ENCODE results near the gene CUX1. TPM values are rescaled to one million over a fixed set of nuclear protein-coding genes. Genes with fewer than 3 reads are reported as not detected.
"Not testable (repeated sequence)": the region's sequence is repeated elsewhere in the genome, so short reads cannot be mapped to it uniquely, and the experiment has no call there.

The CUX1 gene
- total RNA-seq, 1 donor from 2014 or later: 15.1 TPM

- DNase-seq (ENCODE audit: low read depth in 2 of 2): peak in 1 of 2 donors; percentile 4
Observed at GRCh38 chr7:102208826-102209225, 391.4 kb downstream of the CUX1 start.

DNA sequence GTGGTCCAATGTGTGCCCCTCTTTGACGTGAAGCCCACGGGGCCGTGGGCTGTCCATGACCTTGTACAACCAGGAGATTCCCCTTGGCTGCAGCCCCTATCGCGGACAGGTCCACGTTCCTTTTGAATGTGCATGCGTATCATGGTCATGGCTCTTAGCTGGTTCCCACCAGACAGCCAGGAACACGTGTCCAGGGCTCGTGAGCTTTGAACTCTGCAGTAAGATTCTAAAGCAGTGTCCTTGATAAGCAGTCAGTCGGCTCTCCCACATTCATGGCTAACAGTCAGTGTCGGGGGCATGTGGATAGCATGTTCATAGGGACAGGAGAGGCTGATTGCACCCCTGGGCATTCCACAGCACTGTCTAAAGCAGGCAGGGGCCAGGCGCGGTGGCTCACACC, 393.4 kb downstream of the CUX1 start:
- DNase-seq (ENCODE audit: low read depth in 2 of 2): no peak

- DNase-seq (ENCODE audit: low read depth in 2 of 2): no peak
Observed at GRCh38 chr7:102211590-102212550, 394.4 kb downstream of the CUX1 start.

DNA sequence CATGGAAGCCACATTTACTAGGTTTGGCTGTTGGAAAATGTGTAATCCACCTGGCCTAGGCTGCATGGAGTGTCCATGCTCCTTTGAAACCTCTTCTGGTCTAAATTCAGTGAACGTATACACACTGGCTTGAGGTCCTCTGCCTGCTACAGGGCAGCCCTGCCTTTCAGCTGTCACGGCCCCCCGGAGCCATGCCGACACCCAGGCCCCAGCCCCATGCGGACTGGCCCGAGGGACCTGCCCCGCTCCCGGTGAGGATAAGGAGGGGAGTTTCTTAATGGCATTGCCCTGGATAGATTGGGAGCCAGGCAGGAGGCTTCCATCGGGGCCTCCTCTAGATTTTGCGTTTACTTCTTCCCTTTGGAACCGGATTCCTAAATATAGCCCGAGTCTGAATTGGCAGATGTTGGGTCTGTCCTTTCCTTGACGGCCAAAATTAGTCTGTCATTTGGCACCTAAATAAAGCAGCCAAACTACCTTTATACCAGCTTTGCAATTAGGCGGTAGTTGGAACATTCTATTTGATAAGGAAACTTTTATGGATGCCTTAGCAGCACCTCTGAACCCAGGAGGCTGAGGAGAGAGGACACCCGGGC, 397.1 kb downstream of the CUX1 start:
- DNase-seq (ENCODE audit: low read depth in 2 of 2): no peak

- no peak for DNase-seq (ENCODE audit: low read depth in 2 of 2)
Observed at GRCh38 chr7:102215256-102215655, 397.8 kb downstream of the CUX1 start.

DNA sequence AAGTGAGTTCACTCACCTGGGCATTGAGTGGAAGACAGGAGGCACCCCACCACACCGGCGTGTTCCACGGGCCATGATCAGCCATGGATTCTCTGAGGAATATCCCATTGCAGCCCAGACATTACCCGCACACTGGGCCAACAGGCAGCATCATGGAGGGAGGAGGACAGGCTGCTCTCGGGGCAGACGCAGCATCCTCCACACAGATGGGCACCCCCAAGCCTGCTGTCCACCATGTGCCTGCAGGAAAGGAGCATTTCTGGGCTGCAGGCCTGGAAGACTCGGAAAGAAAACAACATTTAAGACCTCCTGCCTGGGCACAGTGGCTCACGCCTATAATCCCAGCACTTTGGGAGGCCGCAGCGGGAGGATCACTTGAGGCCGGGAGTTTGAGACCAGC, 398.3 kb downstream of the CUX1 start:
- DNase-seq (ENCODE audit: low read depth in 2 of 2): no peak

- no peak for DNase-seq (ENCODE audit: low read depth in 2 of 2)
Observed at GRCh38 chr7:102216573-102217314, 399.3 kb downstream of the CUX1 start.

DNA sequence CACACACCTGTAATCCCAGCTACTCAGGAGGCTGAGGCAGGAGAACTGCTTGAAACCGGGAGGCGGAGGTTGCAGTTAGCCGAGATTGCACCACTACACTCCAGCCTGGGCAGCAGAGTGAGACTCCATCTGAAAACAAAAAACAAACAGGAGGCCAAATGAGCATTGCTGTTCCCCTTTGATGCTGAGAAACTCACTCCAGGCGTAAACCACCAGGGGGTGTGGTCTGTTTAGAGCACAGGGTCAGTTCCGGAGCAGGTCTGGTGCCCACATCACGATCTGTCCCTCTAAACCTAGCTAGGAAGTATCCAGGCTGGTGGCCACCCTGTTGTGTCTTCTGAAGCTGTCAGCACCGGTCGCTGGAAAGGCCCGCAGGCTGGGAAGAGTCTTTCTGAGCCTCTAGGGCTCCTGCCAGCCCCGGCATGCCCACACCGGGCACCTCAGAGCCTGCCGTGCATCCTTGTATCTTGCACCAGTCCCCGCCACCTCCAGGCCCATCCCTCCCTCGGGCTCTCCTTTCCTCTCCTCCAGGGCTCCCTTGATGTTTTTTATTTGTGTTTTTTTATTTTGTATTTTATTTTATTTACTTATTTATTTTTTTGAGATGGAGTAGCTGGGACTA, 402.9 kb downstream of the CUX1 start:
- peak in 1 of 2 donors; percentile 10 for DNase-seq (ENCODE audit: low read depth in 2 of 2)

GRCh38 chr7:102220960-102221800, 403.8 kb downstream of the CUX1 start:
- peak; percentile 54 to 74 for DNase-seq (ENCODE audit: low read depth in 2 of 2)

DNA sequence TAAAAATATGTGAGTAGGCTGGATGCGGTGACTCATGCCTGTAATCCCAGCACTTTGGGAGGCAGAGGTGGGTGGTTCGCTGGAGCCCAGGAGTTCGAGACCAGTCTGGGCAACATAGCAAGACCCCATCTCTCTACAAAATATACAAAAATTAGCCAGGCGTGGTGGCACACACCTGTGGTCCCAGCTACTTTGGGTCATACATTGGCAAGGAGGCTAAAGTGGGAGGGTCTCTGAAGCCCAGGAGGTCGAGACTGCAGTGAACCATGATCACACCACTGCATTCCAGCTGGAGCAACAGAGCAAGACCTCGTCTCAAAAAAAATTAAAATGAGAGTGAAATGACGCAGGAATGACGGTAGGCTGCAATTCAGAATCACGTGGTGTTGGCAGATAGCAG, 404.5 kb downstream of the CUX1 start:
- DNase-seq (ENCODE audit: low read depth in 2 of 2): no peak

- DNase-seq (ENCODE audit: low read depth in 2 of 2): no peak
Observed at GRCh38 chr7:102222445-102222844, 405.0 kb downstream of the CUX1 start.

GRCh38 chr7:102223184-102223583, 405.8 kb downstream of the CUX1 start:
- DNase-seq (ENCODE audit: low read depth in 2 of 2): peak; percentile 32 to 56

DNA sequence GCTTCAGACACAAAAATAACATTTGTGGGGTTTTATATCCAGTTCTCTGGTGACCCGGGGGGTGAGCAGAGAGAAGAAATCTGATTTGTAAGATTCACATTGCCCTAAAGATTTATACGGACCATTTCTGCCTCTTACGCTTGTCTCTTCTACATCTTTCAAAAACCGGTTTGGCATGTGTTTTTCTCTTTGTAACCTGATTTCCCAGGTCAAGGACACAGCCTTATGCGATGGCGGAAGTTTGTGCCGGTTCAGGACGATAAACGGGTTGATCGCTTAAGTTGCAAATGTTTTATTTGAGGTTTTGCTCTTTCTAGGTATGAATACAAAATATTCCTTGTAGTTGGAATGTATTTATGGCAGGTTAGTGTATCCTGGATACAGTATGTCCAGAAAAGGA, 407.6 kb downstream of the CUX1 start:
- no peak for DNase-seq (ENCODE audit: low read depth in 2 of 2)

GRCh38 chr7:102227371-102227770, 409.9 kb downstream of the CUX1 start:
- no peak for DNase-seq (ENCODE audit: low read depth in 2 of 2)

DNA sequence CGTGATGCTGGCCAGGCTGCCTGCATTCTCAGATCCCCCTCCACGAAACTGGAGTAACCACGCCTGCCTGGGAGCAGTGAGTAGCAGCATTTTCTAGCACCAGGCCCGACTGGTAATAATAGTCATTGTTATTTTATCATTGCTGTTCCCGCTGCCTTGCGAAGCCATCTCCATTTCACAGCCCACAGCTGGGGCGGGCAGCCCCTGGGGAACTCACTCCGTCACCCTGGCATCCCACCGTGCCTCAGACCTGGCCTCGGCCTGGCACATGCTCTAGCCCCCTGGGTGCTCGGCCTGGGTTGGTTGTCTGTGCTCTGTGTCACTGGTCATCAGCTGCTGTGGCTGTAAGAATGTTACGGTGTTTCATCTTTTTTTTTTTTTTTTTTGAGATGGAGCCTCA, 411.5 kb downstream of the CUX1 start:
- DNase-seq (ENCODE audit: low read depth in 2 of 2): no peak

DNA sequence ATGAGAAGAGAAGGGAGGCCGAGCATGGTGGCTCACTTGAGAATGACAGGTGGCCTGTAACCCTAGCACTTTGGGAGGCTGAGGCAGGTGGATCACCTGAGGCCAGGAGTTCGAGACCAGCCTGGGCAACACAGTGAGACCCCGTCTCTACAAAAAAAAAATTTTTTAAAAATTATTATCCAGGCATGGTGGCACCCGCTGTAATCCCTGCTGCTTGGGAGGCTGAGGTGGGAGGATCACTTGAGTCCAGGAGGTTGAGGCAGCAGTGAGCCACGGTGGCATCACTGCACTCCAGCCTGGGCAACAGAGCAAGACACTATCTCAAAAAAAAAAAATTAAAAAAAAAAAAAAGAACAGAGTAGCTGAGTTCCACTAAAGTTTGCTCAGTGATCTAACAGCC, 412.7 kb downstream of the CUX1 start:
- DNase-seq (ENCODE audit: low read depth in 2 of 2): not testable (repeated sequence)

GRCh38 chr7:102230593-102230992, 413.2 kb downstream of the CUX1 start:
- no peak for DNase-seq (ENCODE audit: low read depth in 2 of 2)

DNA sequence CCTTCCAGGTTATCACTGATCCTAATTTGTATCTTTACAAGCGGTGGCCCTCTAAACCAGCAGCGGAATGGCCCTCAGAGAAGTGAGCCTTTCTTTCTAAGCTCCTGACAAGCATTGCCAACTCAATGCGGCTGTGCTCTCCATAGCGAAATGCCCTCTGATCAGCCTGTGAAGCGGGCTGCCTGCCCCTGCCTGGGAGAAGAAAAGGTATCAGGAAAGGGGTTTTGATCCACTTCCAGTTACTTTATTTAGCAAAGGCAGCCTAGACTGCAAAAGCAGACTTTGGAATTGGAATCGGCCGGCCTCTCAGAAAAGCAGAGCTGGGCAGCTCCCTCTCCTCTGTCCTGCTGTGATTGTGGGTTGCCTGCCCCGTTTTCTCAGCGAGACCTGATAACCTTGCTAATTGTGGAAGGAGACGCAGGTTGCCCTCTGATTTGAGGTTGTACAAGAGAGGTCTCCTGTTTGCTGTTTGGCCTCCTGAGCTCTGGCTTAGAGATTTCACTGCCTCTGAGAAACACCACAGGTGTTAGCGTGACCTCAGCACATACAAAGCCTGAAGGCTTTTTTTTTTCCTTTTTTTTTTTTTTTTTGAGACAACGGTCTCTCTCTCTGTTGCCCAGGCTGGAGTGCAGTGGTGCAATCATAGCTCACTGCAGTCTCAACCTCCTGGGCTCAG, 415.3 kb downstream of the CUX1 start:
- DNase-seq (ENCODE audit: low read depth in 2 of 2): no peak

- no peak for DNase-seq (ENCODE audit: low read depth in 2 of 2)
Observed at GRCh38 chr7:102234131-102234530, 416.7 kb downstream of the CUX1 start.

Measured in dermis microvascular lymphatic vessel endothelial cell (primary cell).